ENCODE measurements around the gene CIDEC. TPM values are rescaled to one million over a fixed set of nuclear protein-coding genes. Genes with fewer than 3 reads are reported as not detected.

Gene CIDEC
- total and polyA plus RNA-seq, 7 donors: 1.6 to 120 (median 30.6) TPM

DNA sequence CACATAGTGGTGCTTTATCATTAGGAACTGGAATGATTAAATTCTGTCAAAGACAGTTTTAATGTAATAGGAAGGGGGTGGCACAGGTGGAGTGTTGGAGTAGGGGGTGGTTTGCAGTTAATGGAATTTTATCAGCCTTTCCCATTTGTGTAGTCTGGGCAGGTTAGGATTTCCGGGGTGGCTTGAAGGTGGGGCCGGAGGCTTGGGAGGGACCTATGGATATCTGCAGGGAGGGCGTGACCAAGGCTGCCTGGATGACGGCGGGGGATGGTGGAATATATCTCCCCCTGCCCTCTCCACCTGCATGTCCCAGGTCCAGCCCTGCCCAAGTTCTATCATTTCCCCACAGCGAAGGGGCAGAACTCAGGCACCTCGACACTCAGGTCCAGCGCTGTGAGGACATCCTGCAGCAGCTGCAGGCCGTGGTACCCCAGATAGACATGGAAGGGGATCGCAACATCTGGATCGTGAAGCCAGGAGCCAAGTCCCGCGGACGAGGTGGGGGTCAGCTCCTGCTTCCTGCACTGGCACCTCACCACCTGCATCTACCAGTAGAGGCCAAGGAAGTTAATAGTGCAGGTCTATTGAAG is 54.5 kb downstream of the CIDEC start:
- TF ChIP-seq POLR2AphosphoS5 (IDR thresholded peaks at IDR 0.05): no peak
- TF ChIP-seq, protein P1, sequence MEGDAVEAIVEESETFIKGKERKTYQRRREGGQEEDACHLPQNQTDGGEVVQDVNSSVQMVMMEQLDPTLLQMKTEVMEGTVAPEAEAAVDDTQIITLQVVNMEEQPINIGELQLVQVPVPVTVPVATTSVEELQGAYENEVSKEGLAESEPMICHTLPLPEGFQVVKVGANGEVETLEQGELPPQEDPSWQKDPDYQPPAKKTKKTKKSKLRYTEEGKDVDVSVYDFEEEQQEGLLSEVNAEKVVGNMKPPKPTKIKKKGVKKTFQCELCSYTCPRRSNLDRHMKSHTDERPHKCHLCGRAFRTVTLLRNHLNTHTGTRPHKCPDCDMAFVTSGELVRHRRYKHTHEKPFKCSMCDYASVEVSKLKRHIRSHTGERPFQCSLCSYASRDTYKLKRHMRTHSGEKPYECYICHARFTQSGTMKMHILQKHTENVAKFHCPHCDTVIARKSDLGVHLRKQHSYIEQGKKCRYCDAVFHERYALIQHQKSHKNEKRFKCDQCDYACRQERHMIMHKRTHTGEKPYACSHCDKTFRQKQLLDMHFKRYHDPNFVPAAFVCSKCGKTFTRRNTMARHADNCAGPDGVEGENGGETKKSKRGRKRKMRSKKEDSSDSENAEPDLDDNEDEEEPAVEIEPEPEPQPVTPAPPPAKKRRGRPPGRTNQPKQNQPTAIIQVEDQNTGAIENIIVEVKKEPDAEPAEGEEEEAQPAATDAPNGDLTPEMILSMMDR (IDR thresholded peaks at IDR 0.05): no peak
- TF ChIP-seq EP300 (IDR thresholded peaks at IDR 0.05): no peak
- TF ChIP-seq POLR2A (IDR thresholded peaks at IDR 0.05): no peak
- WGBS, 2 donors: 45 to 73% methylated on average over 14 of the region's 14 CpGs
- intact Hi-C loops (cut with DNase I): no loop called here
- no peak overlapping the region for H3K27ac ChIP-seq
- peaks cover 0 to 31% (median 5%) of the 10 kb centered on the region in 4 donors for H3K36me3 ChIP-seq
- H3K4me3 ChIP-seq: no peak overlapping the region
- no peaks in the 10 kb centered on the region for H3K9me3 ChIP-seq
- DNase-seq: no peak
- no peaks in the 10 kb centered on the region for H3K27me3 ChIP-seq
- no peaks in the 10 kb centered on the region for H3K4me1 ChIP-seq

DNA sequence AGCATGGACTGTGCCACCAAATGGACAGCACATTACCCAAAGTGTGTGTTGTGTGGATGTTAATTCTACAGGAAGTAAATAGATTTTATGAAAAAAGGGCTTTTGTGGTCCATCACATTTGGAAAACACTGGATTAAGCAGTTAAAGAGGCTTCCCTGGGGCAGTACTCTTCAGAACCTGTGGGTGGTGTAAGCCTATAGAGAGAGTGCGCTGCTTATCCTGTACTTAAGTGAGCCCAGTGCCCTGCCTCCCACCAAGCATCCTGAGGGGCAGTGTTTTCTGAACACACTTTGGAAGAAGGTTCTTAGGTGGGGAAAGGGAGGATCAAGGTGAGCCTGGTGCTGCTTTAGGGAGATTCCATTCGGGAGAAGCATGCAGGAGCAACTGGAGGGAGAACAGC is 59.1 kb downstream of the CIDEC start:
- WGBS, 2 donors: 81 to 83% methylated on average over 2 of the region's 2 CpGs
- DNase-seq: no peak
- Histone ChIP-seq H3K4me1 (no peaks in the 10 kb centered on the region), H3K36me3 (peaks cover 0 to 14% (median 0%) of the 10 kb centered on the region in 4 donors), H3K9me3 (no peaks in the 10 kb centered on the region), H3K4me3 (no peak overlapping the region), H3K27me3 (no peaks in the 10 kb centered on the region), H3K27ac (no peak overlapping the region)
- intact Hi-C loops (cut with DNase I): no loop called here
- TF ChIP-seq, protein P1 (IDR thresholded peaks at IDR 0.05): no peak
- TF ChIP-seq EP300 (IDR thresholded peaks at IDR 0.05) (no peak), POLR2A (IDR thresholded peaks at IDR 0.05) (no peak), POLR2AphosphoS5 (IDR thresholded peaks at IDR 0.05) (no peak)

- intact Hi-C loops (cut with DNase I): no loop called here
Observed at GRCh38 chr3:9820543-9820942, 59.5 kb downstream of the CIDEC start.

DNA sequence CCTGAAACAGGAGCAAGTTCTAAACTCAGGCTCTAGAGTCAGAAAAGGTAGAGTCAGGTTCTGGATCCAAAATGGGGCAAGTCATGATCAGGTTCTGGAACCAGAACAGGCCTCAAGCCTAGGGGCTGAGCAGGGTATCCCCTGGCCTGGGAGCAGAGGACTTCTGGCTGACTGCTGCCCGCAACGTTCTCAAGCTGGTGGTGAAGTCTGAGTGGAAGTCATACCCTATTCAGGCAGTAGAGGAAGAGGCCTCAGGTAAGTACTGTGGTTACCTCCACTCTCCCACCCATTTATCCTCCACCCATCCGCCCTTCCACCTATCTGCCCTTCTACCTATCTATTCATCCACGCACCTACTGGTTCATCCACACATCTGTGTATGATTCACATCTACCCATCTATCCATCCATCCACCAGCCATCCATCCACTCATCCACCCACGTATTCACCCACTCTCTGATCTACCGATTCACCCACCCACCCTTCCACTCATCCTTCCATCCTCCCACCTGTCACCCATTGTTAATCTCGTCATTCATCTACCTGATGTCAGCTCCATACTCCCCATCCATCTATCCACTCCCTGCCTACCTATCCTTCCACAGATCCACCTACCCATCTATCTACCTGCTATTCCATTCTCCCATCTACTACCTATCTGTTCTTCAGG is 61.3 kb downstream of the CIDEC start:
- no peaks in the 10 kb centered on the region for H3K4me1 ChIP-seq
- intact Hi-C loops (cut with DNase I): no loop called here
- peaks cover 0 to 20% (median 0%) of the 10 kb centered on the region in 4 donors for H3K36me3 ChIP-seq
- no peak overlapping the region for H3K27ac ChIP-seq
- no peak overlapping the region for H3K4me3 ChIP-seq
- no peaks in the 10 kb centered on the region for H3K27me3 ChIP-seq
- H3K9me3 ChIP-seq: no peaks in the 10 kb centered on the region
- TF ChIP-seq POLR2AphosphoS5 (IDR thresholded peaks at IDR 0.05) (no peak), EP300 (IDR thresholded peaks at IDR 0.05) (no peak), POLR2A (IDR thresholded peaks at IDR 0.05) (no peak)
- TF ChIP-seq, protein P1 (IDR thresholded peaks at IDR 0.05): no peak
- no peak for DNase-seq
- WGBS, 2 donors: 82 to 83% methylated on average over 7 of the region's 7 CpGs

More at GRCh38 chr3:9820543-9820942, 59.5 kb downstream of the CIDEC start:
- no peak for TF ChIP-seq POLR2AphosphoS5 (IDR thresholded peaks at IDR 0.05)
- TF ChIP-seq, protein P1 (IDR thresholded peaks at IDR 0.05): no peak
- TF ChIP-seq POLR2A (IDR thresholded peaks at IDR 0.05): no peak
- TF ChIP-seq EP300 (IDR thresholded peaks at IDR 0.05): no peak
- Histone ChIP-seq H3K27me3 (no peaks in the 10 kb centered on the region), H3K4me1 (no peaks in the 10 kb centered on the region), H3K36me3 (peaks cover 0 to 18% (median 0%) of the 10 kb centered on the region in 4 donors), H3K9me3 (no peaks in the 10 kb centered on the region), H3K4me3 (no peak overlapping the region), H3K27ac (no peak overlapping the region)
- no peak for DNase-seq
- WGBS, 2 donors: 93 to 94% methylated on average over 12 of the region's 12 CpGs
